H9 (cell line): ENCODE data around the gene NIT2. TPM values are rescaled to one million over a fixed set of nuclear protein-coding genes. Genes with fewer than 3 reads are reported as not detected.

ENCODE experiments used
- DNase-seq: peaks from one replicate; pipeline ENCODE4 v3.0.0-alpha.2; 2017
- H2AFZ ChIP-seq: one replicate; pipeline ENCODE4 v1.6.1; 2013; ENCODE audit warnings: mild to moderate bottlenecking, low read length, control low read depth, moderate library complexity
- H2AK5ac ChIP-seq: 2 replicates; pipeline ENCODE4 v1.6.1; 2013; ENCODE audit warnings: low read length, control low read depth, mixed read lengths; ENCODE audit not compliant: insufficient read length
- H2BK120ac ChIP-seq: one replicate; pipeline ENCODE4 v1.6.1; 2013; ENCODE audit warnings: low read depth, mild to moderate bottlenecking, low read length, control low read depth, inconsistent platforms; ENCODE audit not compliant: poor library complexity, severe bottlenecking
- H2BK12ac ChIP-seq: 2 replicates; pipeline ENCODE4 v1.6.1; 2013; ENCODE audit warnings: low read length, control low read depth, mixed read lengths, low read depth; ENCODE audit not compliant: insufficient read length
- H2BK15ac ChIP-seq: 2 replicates; pipeline ENCODE4 v1.6.1; 2013; ENCODE audit warnings: low read depth, low read length, control low read depth
- H2BK20ac ChIP-seq: one replicate; pipeline ENCODE4 v1.6.1; 2013; ENCODE audit warnings: low read depth, mild to moderate bottlenecking, low read length, control low read depth, inconsistent platforms; ENCODE audit not compliant: poor library complexity, severe bottlenecking
- H2BK5ac ChIP-seq: 2 replicates; pipeline ENCODE4 v1.6.1; 2013; ENCODE audit warnings: low read length, control low read depth, mixed read lengths; ENCODE audit not compliant: insufficient read length
- H3K14ac ChIP-seq: 2 replicates; pipeline ENCODE4 v1.6.1; 2013; ENCODE audit warnings: low read length, control low read depth; ENCODE audit not compliant: insufficient read depth
- H3K18ac ChIP-seq: 2 replicates; pipeline ENCODE4 v1.6.1; 2013; ENCODE audit warnings: low read depth, mild to moderate bottlenecking, mixed read lengths, low read length, control low read depth; ENCODE audit not compliant: insufficient read length
- H3K23ac ChIP-seq: 2 replicates; pipeline ENCODE4 v1.6.1; 2013; ENCODE audit warnings: low read length, control low read depth, mixed read lengths, low read depth; ENCODE audit not compliant: insufficient read length
- H3K23me2 ChIP-seq: 2 replicates; pipeline ENCODE4 v1.6.1; 2013; ENCODE audit warnings: low read depth, mild to moderate bottlenecking, mixed read lengths, low read length, control low read depth; ENCODE audit not compliant: insufficient read length, poor library complexity, severe bottlenecking
- H3K27ac ChIP-seq: 2 replicates; pipeline ENCODE4 v1.5.1; 2013; ENCODE audit warnings: low read length, control low read depth, mixed read lengths, low read depth; ENCODE audit not compliant: insufficient read length
- H3K27me3 ChIP-seq: 2 replicates; pipeline ENCODE4 v1.6.1; 2013; ENCODE audit warnings: low read length, control low read depth, inconsistent platforms; ENCODE audit not compliant: insufficient read depth
- H3K4ac ChIP-seq: 2 replicates; pipeline ENCODE4 v1.6.1; 2013; ENCODE audit warnings: low read depth, mild to moderate bottlenecking, control low read depth, inconsistent platforms, low read length, moderate library complexity
- H3K4me1 ChIP-seq: 2 replicates; pipeline ENCODE4 v1.6.1; 2013; ENCODE audit warnings: low read length, control low read depth, inconsistent platforms; ENCODE audit not compliant: insufficient read depth
- H3K4me2 ChIP-seq: 2 replicates; pipeline ENCODE4 v1.6.1; 2013; ENCODE audit warnings: low read length, control low read depth, mixed read lengths; ENCODE audit not compliant: insufficient read length, insufficient read depth
- H3K56ac ChIP-seq: 2 replicates; pipeline ENCODE4 v1.6.1; 2013; ENCODE audit warnings: low read depth, mild to moderate bottlenecking, mixed read lengths, low read length, control low read depth; ENCODE audit not compliant: insufficient read length
- H3K79me1 ChIP-seq: 2 replicates; pipeline ENCODE4 v1.6.1; 2013; ENCODE audit warnings: low read depth, mild to moderate bottlenecking, moderate library complexity, low read length, control low read depth, inconsistent platforms; ENCODE audit not compliant: insufficient read depth, poor library complexity, severe bottlenecking
- H3K79me2 ChIP-seq: 2 replicates; pipeline ENCODE4 v1.6.1; 2013; ENCODE audit warnings: low read length, control low read depth, inconsistent platforms; ENCODE audit not compliant: insufficient read depth
- H3K9ac ChIP-seq: 2 replicates; pipeline ENCODE4 v1.6.1; 2013; ENCODE audit warnings: low read length, control low read depth, mixed read lengths; ENCODE audit not compliant: insufficient read length; ENCODE audit errors: extremely low read depth
- H3K9me3 ChIP-seq: one replicate; pipeline ENCODE4 v1.6.1; 2013; ENCODE audit warnings: low read depth, low read length, inconsistent platforms; ENCODE audit not compliant: control insufficient read depth
- H3T11ph ChIP-seq: one replicate; pipeline ENCODE4 v1.6.1; 2013; ENCODE audit warnings: mild to moderate bottlenecking, low read length, control low read depth, inconsistent platforms
- H4K20me1 ChIP-seq: one replicate; pipeline ENCODE4 v1.6.1; 2013; ENCODE audit not compliant: control insufficient read depth, insufficient read length, insufficient read depth
- H4K5ac ChIP-seq: 2 replicates; pipeline ENCODE4 v1.6.1; 2013; ENCODE audit warnings: low read depth, mild to moderate bottlenecking, mixed read lengths, low read length, control low read depth; ENCODE audit not compliant: insufficient read length
- H4K8ac ChIP-seq: replicated peaks from 2 replicates; pipeline ENCODE4 v1.6.1; 2013; ENCODE audit warnings: low read length, control low read depth, mixed read lengths, low read depth; ENCODE audit not compliant: insufficient read length
- H4K91ac ChIP-seq: 2 replicates; pipeline ENCODE4 v1.6.1; 2013; ENCODE audit warnings: low read depth, mild to moderate bottlenecking, moderate library complexity, mixed read lengths, low read length, control low read depth; ENCODE audit not compliant: insufficient read length
- H3K27ac Mint-ChIP-seq, 3 experiments: 2 replicates in 2 of 3; 3 replicates in 1 of 3; pipeline ENCODE4 v1.8.0; 2020 to 2021; ENCODE audit warnings: mixed read lengths in 3 of 3, mild to moderate bottlenecking in 1 of 3, moderate library complexity in 1 of 3
- H3K27me3 Mint-ChIP-seq: 2 replicates; pipeline ENCODE4 v1.8.0; 2021; ENCODE audit warnings: low read depth, mild to moderate bottlenecking, moderate library complexity, mixed read lengths
- H3K36me3 Mint-ChIP-seq, 3 experiments: 2 replicates in 2 of 3; 3 replicates in 1 of 3; pipeline ENCODE4 v1.8.0; 2020 to 2021; ENCODE audit warnings: low read depth in 3 of 3, mixed read lengths in 3 of 3; ENCODE audit not compliant: insufficient read depth in 1 of 3
- H3K4me1 Mint-ChIP-seq, 2 experiments: 2 replicates each; pipeline ENCODE4 v1.8.0; 2020; ENCODE audit warnings: mixed read lengths in 2 of 2
- H3K4me3 Mint-ChIP-seq, 2 experiments: 2 replicates in 1 of 2; 3 replicates in 1 of 2; pipeline ENCODE4 v1.8.0; 2020 to 2021; ENCODE audit warnings: mild to moderate bottlenecking in 2 of 2, mixed read lengths in 2 of 2, moderate library complexity in 1 of 2
- H3K9me3 Mint-ChIP-seq, 2 experiments: 2 replicates in 1 of 2; 3 replicates in 1 of 2; pipeline ENCODE4 v1.8.0; 2020; ENCODE audit warnings: mild to moderate bottlenecking in 2 of 2, mixed read lengths in 2 of 2, moderate library complexity in 1 of 2
- CTCF ChIP-seq: fragments of 200-600 bp; sonication (generic); conservative IDR thresholded peaks from 3 replicates; pipeline ENCODE4 v1.8.0; 2021; ENCODE audit warnings: antibody characterized with exemption, mild to moderate bottlenecking
- WGBS: extraction: QIAGEN DNeasy Blood & Tissue Kit; methylation state at CpG from one replicate; pipeline ENCODE4 v1.1.7; 2013; ENCODE audit warnings: missing lambda C conversion rate, low lambda C conversion rate, mixed read lengths; ENCODE audit not compliant: insufficient read length; ENCODE audit errors: extremely low coverage; 5-methylcytosine and 5-hydroxymethylcytosine counted together
- total RNA-seq: library from RNA; stranded (reverse); gene quantifications from 2 replicates; pipeline ENCODE4 v1.2.1, GENCODE V29; 2021

The NIT2 gene
- total RNA-seq, 1 experiment from 2014 or later: 26.6 TPM

GRCh38 chr3:100402256-100402655, 67.7 kb downstream of the NIT2 start:
- Histone ChIP-seq H4K20me1 (no peaks in the 10 kb centered on the region), H3K79me1 (no peaks in the 10 kb centered on the region), H2BK15ac (no peak overlapping the region), H3K27me3 (no peaks in the 10 kb centered on the region), H3K27ac (no peak overlapping the region), H3K4me2 (peak overlapping the region; percentile 74), H3K14ac (no peak overlapping the region), H4K8ac (no peak overlapping the region), H2BK20ac (no peak overlapping the region), H2BK12ac (no peak overlapping the region), H2AFZ (no peak overlapping the region), H3K18ac (no peak overlapping the region), H3K56ac (no peak overlapping the region), H3K23ac (no peak overlapping the region), H3K4ac (no peak overlapping the region), H3K79me2 (peaks cover 22% of the 10 kb centered on the region; the same call in 1 of the 2 replicates), H3T11ph (no peak overlapping the region), H2AK5ac (no peak overlapping the region), H2BK120ac (no peak overlapping the region), H3K9me3 (no peaks in the 10 kb centered on the region), H3K9ac (peak overlapping the region; percentile 30), H3K4me1 (0 out of 2 replicates have a peak, but pooled peaks cover 2% of the 10 kb centered on the region), H4K91ac (no peak overlapping the region), H2BK5ac (no peak overlapping the region), H4K5ac (no peak overlapping the region), H3K23me2 (peaks cover 6% of the 10 kb centered on the region)
- no peak for TF ChIP-seq CTCF
- no CpG with 5 or more reads among the region's 2 CpGs for WGBS
- H3K36me3 Mint-ChIP-seq: peaks cover 14 to 22% (median 16%) of the 10 kb centered on the region in 3 experiments
- no peak for DNase-seq
- H3K27me3 Mint-ChIP-seq: peaks cover 4% of the 10 kb centered on the region
- H3K4me1 Mint-ChIP-seq: peaks cover 27 to 29% of the 10 kb centered on the region in 2 experiments
- peak overlapping the region; percentile 83 to 91 for H3K4me3 Mint-ChIP-seq
- no peaks in the 10 kb centered on the region for H3K9me3 Mint-ChIP-seq
- H3K27ac Mint-ChIP-seq: peak overlapping the region in 1 of 3 experiments; percentile 98; a peak in 2 of 7 replicates
